IPS-18c (cell line): Measurements from ENCODE around the gene ITPR2.

Source experiments
- H3K4me3 ChIP-seq: 2 replicates; pipeline ENCODE4 v1.7.0; 2013; ENCODE audit warnings: low read depth, mild to moderate bottlenecking, low read length, moderate library complexity; ENCODE audit not compliant: insufficient read depth
- H3K9me3 ChIP-seq: one replicate; pipeline ENCODE4 v1.6.1; 2013; ENCODE audit warnings: mild to moderate bottlenecking, low read length, moderate library complexity; ENCODE audit not compliant: control insufficient read depth, insufficient read depth

The ITPR2 gene

GRCh38 chr12:26750531-26751175 is 82.3 kb downstream of the ITPR2 start:
- H3K4me3 ChIP-seq = no peak overlapping the region
- no peaks in the 10 kb centered on the region for H3K9me3 ChIP-seq

- Histone ChIP-seq H3K9me3 (no peaks in the 10 kb centered on the region), H3K4me3 (no peak overlapping the region)
These were observed 83.2 kb downstream of the ITPR2 start for GRCh38 chr12:26749781-26750180.

DNA sequence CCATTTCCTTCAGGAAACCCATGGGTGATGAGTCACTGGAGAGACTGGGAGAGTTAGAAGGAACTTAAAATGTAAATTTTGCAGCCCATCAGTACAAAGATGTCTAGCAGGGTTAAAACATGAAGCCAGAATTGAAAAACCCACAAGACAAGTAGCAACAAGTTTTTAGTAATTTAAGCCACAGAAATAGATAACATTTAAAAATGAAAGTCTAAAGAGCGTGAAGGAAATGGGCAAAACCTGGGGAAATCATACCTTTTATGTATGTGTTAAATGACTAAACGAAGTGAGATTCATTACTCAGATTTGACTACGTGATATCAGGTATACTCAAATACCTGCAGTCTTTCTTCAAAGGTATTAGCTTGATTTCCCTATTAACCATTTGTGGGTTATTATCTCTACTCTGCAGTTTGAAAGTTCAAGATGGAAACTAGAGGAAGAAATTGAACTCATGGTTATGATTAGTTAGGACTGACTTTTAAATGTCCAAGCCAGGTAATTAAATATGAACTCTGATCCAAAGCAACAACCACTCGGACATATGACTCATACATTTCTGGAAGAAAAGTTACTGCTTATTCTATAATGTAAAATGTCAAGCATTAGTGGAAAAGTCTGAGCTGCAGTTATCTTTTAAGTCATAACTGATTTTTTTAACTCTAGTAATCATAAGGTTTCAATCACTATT is 84.1 kb downstream of the ITPR2 start:
- H3K9me3 ChIP-seq = no peaks in the 10 kb centered on the region
- H3K4me3 ChIP-seq = no peak overlapping the region

DNA sequence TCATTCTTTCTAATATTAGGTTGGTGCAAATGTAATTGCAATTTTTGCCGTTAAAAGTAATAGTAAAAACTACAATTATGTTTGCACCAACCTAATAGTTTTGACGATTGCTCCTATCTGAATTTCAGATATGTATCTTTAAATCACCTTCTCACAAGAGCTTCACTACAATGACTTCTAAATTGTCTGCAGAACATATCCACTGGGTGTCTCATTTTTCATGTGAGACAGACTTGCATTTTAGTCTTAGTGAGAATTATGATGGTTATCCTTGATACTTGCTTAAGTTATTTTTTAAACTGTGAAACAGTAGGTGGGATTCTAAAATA is 84.6 kb downstream of the ITPR2 start:
- no peak overlapping the region for H3K4me3 ChIP-seq

DNA sequence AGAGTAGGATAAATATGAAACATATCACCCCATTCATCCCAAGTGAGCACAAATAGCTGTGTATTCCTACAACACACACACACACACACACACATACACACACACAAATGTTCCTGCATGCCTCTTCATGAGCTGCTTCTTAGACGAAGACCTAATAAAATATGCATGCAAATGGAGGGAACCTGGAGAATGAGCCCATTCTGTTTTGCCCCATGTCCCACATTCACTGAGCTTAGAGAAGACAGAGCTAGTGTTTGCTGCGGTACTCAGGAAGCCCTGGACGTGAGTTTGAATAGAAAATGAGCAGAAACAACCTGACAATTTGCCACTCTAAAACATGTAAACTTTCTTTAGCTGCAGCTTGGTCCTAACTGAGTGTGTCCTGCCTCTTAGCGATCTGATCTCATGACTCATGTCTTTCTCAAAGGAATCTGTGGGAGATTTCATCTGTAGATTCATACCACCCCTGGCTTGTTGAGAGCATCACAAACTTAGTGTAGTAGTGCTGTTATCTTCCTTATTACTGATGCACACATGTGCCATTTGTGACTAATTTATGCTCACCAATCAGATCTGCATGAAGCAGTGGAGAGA is 86.8 kb downstream of the ITPR2 start:
- Histone ChIP-seq H3K4me3 (no peak overlapping the region), H3K9me3 (no peaks in the 10 kb centered on the region)

More for the DNA sequence above, 84.6 kb downstream of the ITPR2 start:
- H3K9me3 ChIP-seq = no peaks in the 10 kb centered on the region

DNA sequence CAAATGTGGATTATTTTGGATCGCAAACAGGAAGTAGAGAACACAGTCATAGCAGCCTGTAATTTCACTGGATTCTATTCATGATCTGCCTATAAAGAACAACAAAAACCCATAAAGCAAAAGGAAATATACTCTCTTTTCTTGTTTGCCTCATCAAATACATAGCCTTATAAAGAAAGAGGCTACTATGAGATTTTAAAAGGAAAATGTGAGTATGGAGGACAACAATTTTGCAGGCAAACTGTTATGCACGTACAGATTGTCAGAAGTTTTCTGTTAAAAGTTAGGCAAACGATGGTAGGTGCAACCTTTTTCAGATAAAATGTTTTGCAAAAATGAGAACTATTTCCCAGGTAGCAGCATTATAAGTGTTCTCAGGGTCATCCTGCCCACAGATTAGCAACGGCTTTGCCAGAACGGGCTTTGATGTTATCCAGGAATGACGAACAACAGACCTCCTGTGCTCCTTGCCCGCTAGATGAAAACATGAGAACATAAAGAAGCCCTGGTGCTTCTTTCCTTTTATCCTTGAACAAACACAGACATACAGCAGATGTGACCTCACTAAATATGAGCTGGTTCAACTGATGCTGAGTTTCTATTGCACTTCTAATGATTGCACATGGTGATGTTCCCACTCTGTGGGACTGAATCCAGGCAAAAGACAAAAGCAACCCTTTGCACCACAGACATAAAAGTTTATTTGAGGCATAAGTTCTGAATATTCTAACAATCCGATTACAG is 88.1 kb downstream of the ITPR2 start:
- H3K4me3 ChIP-seq = no peak overlapping the region
- no peaks in the 10 kb centered on the region for H3K9me3 ChIP-seq

GRCh38 chr12:26744042-26744626 is 88.9 kb downstream of the ITPR2 start:
- Histone ChIP-seq H3K9me3 (no peaks in the 10 kb centered on the region), H3K4me3 (no peak overlapping the region)

DNA sequence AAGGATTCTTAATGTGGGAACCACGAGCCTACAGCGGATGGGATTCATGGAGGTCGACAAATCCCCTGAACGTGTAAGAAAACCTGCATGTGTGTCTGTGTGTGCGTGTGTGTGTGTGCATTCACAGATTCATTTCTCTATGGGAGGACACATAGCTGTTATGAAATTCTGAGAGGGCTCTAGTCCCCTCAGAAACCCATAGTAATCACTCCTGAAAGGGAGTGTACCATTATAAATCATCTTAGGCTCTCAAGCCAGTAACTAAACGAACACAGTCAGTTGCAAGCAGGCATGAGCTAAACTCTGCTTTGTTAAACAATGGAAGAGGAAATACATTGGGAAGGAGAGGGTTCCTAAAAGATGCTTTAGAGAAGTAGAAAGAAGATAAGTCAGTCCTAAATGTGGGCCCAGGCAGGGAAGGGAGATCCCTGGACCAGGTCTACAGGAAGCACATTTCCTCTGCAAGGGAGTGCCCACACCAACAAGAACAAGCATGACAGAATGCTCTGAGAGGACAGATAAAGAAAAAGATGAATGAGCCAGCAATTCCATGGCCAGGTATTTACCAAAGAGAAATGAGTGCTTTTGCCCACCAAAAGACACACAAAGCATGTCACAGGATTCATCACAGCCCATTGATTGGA is 91.3 kb downstream of the ITPR2 start:
- no peaks in the 10 kb centered on the region for H3K9me3 ChIP-seq
- H3K4me3 ChIP-seq = no peak overlapping the region

DNA sequence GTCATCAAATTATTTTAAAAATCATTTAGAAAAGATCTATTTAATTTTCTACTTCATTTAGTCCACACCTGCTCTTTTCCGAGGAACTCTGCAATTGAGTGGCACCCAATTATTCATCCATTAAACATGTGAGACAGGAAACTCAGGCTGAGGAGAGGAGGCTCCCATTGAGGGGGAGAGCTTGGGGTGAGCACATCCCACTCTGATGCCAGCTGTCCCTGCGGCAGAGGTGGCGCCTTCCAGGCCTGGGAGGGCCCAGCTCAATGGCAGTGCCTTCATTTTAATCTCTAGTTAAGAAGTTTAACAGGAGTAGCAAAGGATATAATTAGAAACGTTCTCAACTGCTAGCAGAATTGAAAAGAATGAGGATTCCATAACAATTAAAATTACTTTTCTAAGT is 92.0 kb downstream of the ITPR2 start:
- no peak overlapping the region for H3K4me3 ChIP-seq
- no peaks in the 10 kb centered on the region for H3K9me3 ChIP-seq

GRCh38 chr12:26740348-26740747 is 92.6 kb downstream of the ITPR2 start:
- no peaks in the 10 kb centered on the region for H3K9me3 ChIP-seq
- H3K4me3 ChIP-seq = no peak overlapping the region

- Histone ChIP-seq H3K9me3 (no peaks in the 10 kb centered on the region), H3K4me3 (no peak overlapping the region)
These were observed 95.4 kb downstream of the ITPR2 start for GRCh38 chr12:26737487-26738030.

- Histone ChIP-seq H3K9me3 (no peaks in the 10 kb centered on the region), H3K4me3 (no peak overlapping the region)
These were observed 96.2 kb downstream of the ITPR2 start for GRCh38 chr12:26736563-26737486.

DNA sequence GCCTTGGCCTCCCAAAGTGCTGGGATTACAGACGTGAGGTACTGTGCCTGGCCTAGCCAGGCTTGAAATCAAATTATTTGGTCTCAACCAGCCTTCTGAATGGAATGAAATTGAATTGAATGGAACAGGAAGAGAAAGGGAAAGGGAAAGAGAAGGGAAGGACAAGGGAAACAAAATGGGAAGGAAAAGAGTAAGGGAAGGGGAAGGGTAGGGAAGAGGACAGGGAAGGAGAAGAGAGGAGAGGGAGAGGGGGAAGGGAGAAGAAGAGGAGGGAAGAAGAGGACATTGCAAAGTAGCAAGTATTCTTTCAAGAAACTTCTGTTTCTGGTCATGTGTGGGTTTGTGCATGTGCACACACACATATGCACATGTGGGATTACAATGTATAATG is 97.8 kb downstream of the ITPR2 start:
- no peaks in the 10 kb centered on the region for H3K9me3 ChIP-seq
- no peak overlapping the region for H3K4me3 ChIP-seq

GRCh38 chr12:26734510-26735248 is 98.3 kb downstream of the ITPR2 start:
- H3K4me3 ChIP-seq = no peak overlapping the region

DNA sequence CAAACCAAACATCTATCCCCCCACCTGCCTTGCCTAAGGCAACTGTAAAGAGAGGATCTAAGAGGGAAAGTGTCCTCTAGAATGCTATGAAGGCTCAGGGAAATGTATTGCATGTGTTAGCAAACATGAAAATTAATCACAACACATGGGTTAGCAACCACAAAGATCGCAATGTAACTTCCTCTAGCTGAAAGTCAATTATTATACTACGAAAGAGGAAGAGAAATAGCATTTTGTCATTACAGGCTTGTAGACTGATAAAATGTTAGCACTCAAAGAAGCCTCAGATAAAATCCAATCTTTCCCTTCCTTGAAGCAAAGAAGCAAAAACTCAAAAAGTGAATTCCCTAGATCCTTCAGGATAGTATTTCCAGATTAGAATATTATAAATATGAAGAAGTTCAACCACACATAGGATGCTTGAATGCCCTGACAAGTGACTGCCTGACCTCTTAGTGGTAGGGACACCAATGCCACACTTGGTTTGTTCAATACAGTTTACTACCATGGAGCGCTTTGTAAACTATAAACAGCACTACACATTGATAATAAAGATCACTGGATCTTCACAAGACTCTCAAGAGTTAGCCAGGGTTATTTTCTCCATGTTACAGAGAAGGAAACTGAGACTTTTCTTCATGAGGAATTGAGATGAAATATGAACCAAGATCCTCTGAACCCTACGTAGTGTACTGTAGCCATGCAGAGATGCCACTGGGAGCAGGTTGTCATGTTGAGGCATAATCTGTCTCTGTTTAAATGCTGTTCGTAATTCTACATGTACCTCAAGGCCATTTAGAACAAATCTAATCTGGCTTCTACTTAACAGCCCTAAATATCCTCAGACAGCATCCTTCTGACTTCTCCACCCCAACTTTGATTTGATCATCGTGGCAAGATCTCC is 100.7 kb downstream of the ITPR2 start:
- Histone ChIP-seq H3K4me3 (no peak overlapping the region), H3K9me3 (no peaks in the 10 kb centered on the region)

More at GRCh38 chr12:26734510-26735248, 98.3 kb downstream of the ITPR2 start:
- no peaks in the 10 kb centered on the region for H3K9me3 ChIP-seq
